ENCODE data around the gene CHURC1.

CHURC1 gene

GRCh38 chr14:64937821-64938193 is 23.6 kb downstream of the CHURC1 start:
- no peak for DNase-seq

DNA sequence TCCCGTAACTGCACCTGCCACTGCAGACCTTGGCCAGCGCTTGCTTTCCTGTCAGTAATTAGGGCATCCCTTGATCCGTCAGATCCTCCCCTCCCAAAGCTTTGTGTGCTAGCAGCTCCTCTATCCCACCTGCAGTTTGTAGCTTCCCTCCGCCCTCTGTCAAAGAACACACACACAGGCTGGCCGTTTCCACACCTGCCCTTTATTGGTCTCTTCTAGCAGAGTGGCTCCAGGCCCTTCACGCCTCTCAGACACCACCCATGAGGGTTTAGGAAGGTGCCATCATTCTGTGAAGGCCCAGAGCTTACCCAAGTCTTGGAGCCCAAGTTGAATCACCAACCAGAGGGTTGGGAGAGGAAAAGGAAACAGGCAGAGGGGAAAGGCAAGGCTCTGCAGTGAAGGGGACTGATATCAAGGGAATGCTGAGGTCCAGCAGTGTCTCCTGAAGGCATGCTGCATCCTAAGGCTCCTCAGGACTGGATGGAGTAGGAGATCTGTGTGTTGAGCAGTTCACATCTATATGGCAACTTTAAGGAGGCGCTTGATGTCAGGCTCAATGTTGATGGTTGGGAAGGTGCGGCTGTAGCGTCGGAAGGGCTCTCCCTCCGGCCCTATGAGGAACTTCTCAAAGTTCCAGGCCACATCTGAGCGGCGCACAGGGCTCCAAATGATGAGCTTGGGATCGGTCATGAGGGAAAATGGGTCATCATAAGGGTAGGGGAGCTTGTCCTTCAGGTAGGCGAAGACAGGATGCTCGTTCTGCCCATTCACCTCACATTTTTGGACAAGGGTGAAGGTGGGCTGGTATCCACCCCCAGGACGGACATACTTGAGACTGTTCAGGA is 24.9 kb downstream of the CHURC1 start:
- DNase-seq, result no peak

DNA sequence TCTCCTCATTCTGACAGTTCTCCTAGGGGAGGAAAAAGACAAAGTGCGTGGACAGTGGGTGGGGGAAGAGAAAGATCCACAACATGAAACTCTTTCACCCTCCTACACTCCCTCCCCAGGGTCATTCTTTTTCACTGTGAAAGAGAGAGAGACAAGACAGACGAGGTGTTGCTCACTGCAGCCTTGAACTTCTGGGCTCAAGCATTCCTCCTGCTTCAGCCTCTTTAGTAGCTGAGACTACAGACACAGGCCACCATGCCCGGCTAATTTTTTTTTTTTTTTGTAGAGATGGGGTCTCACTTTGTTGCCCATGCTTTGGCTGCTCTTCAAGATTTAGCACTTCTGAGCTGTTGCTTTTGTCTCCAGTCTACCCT is 25.5 kb downstream of the CHURC1 start:
- DNase-seq, result no peak

DNA sequence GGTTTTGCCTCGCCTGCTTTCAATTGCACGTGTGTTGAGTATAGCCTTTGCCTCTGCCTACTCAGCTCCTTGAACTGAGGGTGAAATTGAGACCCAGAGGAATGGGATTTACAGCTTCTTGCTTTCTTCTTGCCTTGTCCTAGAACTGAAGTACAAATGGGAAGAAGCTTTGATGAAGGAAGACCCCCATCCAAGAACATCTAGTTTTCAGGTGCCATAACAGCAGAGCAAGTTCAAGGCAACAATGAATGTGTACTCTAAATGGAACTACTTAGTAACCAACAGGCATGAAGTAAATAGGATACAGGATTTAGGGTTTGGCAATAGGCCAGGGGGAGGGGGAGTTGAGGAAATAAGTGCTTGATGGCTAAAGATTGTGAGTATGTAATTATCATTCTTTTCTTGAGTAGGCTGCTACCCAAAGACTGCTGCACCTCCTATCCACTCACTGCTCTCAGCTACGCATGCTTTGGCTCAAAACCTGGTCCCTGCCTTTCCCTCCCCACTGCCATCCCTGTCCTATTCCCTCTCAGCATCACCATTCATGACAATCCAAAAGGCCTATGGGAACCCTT is 26.2 kb downstream of the CHURC1 start:
- DNase-seq, result no peak

DNA sequence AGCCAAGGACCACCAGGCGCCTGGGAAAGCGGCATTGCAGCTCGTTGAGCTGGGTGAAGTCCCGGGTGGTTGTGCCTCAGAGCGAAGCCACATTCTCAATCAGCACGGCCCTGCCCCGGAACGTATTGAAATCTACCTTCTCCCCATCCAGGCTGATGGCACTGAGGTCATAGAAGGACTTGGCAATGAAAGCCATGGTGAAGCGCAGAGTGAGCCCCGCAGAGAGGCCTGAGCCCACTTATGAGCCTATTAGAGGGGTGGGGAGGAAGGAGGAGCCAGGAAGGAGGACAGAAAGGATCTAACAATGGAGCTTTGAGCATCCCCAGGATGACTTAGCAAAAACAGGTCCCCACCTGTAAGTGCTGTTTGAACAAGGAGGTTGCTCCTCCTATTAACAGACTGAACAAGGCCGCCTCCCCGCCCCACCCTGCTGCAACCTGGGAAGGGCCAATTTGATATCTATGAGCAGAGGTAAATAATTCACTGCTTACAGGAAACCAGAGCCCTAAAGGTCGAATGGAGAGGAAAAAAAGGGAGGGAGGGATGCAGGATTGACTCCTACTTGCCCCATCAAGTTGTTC is 28.4 kb downstream of the CHURC1 start, which contains the start of gene GPX2:
TSS of gene GPX2 (minus strand) at position 215 of the 581 bp plus-strand sequence. CDS start at position 196, 19 bp downstream.
- no peak for DNase-seq

GRCh38 chr14:64943556-64943955 is 29.3 kb downstream of the CHURC1 start:
- no peak for DNase-seq

DNA sequence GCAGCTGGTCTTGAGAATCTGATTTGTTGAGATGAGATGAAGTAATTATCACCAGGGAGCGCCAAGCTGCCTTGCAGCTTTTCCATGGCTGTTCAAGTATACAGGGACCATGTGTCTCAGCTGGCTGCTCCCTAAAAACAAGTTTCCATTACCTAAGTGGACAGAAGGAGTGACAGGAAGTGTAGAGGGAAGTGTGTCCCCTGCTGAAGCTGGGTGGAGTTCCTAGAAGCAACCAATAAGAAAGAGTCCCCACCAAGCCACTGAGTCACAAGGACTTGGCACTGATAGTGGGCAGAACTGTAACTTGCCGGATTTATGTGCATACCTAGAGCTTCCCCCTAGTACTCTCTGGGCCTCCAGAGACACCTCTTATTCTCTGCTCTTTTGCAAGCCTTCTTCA is 29.8 kb downstream of the CHURC1 start:
- no peak for DNase-seq

- no peak for DNase-seq
These were observed 30.6 kb downstream of the CHURC1 start for GRCh38 chr14:64944861-64945260.

DNA sequence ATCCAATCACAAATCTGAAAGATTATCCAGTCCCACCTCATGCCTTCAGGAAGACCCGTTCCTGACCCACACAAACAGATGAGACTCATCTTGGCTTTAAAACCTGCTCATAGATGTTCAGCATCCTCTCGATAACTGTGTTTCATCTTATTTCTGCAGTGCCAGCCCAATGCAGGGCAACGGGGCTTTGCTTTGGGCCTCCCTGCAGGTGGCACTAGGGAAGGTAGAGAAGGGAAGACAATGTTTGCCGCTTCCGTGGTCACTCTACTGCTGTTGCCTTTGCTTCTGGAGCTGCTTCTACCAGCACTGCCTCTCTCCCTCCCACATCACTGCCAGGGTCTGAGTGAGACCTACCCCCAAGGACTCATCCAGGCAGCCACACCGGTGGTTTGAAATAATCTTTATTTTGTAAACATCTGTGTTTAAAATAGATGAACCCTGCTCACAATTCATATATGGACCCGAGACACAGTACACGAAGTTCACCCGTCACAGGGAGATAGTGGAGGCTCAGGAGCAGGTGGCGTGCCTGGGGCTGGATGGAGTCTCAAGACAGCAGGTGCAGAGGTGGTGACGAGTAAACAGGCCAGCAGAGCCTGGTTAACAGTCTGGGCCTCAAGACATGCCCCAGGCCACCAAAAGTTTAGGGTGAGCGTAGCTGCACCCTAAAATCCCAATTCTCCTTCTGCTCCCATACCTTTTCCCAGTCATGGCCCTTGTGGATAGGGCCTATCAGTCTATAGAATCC is 31.4 kb downstream of the CHURC1 start:
- DNase-seq, result no peak

DNA sequence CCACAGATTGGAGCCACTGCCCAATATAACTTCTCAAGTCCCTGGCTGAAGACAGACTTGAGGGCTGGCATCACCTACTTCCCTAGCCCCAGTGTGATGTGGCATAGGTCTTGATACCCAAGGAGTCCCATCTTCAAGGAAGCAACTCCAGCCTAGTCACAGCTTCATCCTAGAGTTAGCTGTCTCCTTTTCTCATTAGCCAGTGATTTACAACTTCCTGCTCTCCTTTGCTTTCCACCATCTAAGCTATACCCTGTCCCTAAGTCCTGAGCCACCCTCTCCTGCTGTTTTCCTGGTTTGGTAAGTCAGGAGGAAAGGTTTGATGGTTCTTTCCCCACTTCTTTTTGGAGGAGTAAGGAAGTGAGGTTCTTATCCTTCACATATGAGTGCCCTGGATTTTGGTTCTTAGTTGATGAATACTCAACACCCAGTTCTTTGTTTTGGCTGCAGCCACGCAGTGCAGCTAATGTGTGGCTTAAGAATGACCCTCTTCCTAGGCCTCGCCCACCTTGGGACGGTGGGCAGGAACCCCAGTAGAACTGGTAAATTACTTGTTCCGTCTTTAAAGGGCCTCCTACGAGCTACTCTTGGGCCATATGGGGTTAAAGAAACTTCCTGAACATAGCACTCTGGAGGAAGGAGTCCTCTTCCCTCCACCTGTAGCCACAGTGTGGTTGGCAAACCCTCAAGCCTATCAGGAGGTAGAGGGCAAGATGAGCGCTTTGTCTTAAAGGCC is 32.2 kb downstream of the CHURC1 start:
- no peak for DNase-seq

- peak in 1 of 58 donors; percentile 26 for DNase-seq
These were observed 33.7 kb downstream of the CHURC1 start for GRCh38 chr14:64947710-64948611.

DNA sequence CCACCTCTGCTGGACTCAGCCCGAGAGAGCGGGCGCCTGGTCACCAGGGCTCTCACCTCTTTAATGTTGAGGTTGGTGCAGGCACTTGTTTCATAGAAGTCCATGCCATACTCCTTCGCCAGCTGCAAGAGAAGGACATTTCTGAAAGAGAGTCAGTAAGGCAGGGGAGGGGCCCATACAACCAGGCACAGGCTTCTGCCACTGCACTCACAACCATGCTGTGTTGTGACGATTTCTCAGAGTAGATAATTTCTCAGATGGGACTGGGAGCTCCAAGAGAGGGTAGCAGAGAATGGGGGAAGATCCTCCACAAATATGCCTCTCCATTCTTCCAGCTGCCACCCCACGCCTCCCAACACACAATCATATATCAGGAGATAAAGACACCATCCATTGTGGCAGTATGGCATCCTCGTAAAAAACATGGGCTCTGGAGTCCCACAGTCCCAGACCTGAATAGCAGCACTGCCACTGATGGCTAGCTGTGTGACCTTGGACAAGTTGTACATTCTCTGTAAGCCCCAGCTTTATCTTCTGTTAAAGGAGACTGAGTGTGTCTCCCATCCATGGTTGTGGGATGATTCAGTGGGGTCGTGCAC is 34.5 kb downstream of the CHURC1 start:
- no peak for DNase-seq

- DNase-seq, result peak in 8 of 58 donors; percentile 25 to 56 (median 30)
These were observed 36.6 kb downstream of the CHURC1 start for GRCh38 chr14:64950889-64951288.

DNA sequence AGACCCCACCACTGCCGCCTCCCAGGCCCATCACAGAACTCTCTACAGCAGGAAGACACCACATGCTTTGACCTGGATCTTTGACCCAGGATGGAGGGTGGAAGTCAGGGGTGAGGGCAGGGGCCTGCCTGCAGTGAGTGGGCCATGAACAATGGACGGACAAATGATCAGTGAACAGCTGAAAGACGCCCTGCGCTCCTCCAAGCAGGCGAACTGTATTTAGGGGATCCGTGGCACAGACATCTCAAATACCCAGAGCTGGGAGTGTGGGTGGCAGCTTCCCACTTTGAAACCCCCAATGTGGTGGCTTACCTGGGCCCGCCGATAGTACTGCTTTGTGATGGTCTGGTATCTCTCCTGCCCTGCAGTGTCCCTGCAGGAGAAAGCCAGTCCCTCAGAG is 37.0 kb downstream of the CHURC1 start:
- no peak for DNase-seq

DNA sequence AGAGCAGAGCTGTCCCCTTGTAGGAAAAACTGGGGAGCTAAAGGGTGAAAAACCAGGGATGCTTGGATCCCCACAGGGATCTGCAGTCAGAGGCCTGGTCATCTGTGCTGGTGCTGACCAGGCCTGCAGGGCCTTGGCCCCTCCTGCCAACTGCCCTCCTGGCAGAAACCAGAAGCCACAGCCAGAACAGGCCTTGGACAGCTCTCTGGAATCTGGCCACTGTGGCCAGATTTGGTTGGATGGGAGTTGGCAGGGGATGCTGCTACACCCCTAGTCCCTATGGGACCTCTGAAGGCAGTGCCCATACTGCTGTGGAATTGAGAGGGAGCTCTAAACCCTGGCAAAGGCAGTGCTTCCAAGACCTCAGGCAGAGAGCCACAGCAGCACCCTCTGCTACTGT is 37.5 kb downstream of the CHURC1 start:
- no peak for DNase-seq

DNA sequence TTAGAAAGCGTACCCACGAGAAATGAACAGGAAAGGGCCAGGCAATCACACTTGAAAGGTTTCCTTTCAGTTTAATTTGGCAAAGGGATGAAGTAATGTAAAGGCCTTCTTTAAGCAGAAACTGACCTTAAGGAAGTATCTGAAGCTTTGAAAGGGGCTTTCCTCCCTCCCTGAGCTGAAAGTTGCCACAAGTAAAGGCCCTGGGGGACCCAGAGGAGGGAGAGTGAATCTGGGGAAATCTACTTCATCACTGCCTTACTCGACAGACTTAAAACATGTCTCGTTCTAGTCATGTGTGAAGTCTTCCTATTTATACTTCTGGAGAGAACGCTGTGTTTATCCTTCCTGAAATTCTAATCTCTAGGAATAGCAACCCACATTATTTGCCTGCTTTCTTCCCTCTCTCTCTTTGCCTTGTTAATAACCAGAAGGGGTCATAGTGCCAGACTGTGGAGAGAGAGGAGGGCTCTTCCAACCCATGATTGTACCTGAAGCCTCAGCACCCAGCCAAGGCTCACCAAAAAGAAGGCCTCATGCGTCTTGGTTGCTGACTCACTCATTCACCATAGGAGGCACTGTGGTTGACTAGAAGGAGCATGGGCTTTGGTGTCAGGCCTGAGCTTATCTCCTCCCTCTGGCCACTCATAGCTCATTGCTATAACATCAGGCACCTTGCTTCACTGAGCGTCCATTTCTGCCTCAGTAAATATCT is 38.5 kb downstream of the CHURC1 start:
- DNase-seq, result peak in 1 of 58 donors; percentile 23

DNA sequence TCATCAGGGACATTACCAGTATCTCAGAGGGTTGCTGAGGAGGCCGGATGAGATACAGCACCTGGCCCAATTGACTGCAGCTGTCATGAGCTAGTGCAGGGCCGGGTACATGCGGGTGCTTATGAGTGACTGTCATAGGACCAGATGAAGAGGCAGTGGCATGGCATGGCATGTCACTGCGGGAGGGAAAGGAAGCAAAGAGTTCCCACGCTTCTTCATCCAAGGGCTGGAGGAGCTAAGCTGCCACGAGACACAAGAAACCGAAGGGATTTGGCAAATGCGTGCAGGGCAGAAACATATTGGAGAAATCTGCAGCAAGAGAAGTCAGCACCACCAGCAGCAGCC is 39.0 kb downstream of the CHURC1 start:
- peak in 2 of 58 donors; percentile 50 for DNase-seq

GRCh38 chr14:64953661-64954060 is 39.4 kb downstream of the CHURC1 start:
- DNase-seq, result peak in 3 of 58 donors; percentile 9 to 68 (median 66)
